Non-pigmented ciliary epithelial cell (primary cell): Measurements from ENCODE around the gene CEP97.

ENCODE experiments used
- DNase-seq: peaks from one replicate; pipeline ENCODE4 v3.0.0-alpha.2; 2010; ENCODE audit warnings: low read depth

The CEP97 gene

GRCh38 chr3:101778385-101779046 lies 54.1 kb downstream of the CEP97 start:
- no peak for DNase-seq

DNA sequence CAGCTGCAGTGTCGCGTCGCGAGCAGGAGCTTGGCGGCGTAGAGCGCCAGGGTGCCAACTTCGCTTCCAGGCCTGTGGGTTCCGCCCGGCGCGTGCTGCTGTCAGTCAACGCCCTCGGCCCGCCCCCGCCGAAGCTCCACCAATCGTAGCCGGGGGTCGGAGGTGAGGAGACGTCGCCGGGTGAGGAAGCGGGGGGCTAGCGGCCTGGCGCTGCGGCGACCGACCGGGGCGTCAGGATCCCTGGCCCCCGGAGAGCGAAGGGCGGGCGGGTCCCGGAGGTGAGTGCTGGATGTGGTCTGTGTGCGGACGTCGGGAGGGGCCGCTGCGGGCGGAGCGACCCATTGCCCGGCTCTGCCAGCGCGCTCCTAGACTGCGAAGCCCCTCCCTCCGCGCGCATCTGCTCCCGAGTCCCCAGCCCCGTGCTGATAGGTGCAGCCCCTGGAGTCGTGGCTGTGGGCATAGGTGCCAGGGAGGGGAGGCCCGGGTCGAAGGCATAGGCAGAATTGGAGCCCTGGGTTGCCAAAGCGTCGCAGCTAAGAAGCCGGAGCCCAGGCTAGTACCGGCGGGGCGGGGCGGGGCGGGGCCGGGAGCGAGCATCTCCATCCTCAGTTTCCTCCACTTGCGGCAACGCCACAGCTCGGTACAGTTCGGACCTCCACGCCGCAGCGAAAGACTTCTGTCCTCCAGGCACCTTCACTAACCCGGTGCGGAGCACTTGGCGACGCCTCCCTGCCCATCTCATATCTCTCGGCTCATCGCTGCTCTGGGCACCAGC lies 54.8 kb downstream of the CEP97 start, which contains the start of gene NXPE3:
NXPE3 (plus strand) TSS at position 165 of the 775 bp plus-strand sequence. CDS start 6,386 bp downstream, outside the sequence.
- no peak for DNase-seq

GRCh38 chr3:101779822-101780381 lies 55.5 kb downstream of the CEP97 start:
- DNase-seq = no peak

DNA sequence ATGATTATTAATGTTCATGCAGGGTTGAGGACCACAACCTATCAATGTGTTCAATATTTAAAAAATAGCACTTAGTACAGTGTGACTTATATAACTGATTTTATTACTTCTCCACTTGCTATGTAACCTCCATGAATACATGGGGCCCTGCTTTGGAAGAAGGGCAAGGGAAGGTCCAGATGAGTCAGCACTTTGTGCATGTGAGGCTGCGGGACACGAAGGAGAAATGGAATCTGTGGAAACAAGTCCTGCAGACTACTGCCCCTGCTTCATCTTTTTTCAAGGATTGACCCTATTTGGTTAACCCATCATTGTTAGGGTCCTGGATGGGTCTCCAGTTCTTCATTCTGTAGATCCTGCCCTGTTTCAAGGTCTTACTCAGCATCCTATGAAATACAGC lies 56.2 kb downstream of the CEP97 start:
- peak; percentile 55 for DNase-seq

DNA sequence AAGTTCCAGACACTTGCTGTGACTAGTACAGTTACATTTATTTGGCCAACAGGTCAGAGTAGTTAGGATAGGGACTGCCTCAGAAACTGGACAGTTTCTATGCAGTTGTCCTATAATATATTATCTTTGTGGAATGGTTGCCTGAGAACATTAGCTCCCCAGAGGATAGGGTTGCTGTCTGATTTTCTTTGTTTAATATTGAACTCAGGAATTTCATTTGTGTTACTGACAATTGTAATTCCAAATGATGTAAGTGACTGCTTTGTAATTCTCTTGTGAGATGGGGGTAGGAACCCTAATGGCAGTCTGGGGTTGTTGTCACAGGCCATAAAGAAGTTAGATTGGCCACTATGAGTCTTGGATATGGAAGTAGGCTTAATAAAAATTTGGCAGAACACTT lies 56.8 kb downstream of the CEP97 start:
- DNase-seq = no peak

DNA sequence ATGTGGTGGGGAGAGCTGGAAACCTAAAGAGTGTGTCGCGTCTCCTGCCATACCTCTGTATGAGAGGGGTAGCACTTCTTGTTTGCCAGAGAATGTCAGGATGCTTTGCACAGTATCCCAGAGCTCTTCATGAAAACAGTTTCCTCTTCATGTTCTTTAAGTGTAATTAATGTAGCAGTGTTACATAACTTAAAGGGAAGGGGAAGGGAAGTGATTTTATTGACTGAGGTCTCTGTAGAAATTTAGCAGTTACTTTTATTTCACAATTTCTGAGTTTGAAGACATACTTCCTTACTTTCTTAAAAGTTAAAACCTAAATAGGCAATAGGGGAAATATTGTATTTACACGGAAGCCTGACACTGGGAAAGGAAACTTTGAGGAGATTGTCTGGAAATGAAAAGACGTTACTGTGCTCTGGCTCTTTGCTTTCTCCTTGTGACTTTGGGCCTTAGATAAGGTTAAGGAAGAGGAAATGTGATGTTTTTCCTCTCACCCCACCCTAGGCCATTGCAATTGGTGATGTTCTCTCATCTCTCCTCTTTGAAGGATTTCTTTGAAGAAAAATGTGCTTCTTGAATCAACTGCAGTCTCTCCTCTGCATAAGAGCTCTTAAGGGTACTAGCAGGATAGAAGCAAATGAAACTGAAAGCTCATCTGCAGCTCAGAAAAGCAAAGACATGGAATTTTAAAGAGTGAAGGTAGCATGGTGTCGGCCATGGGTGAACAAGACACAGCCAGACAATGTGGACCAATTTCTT lies 60.6 kb downstream of the CEP97 start:
- no peak for DNase-seq

DNA sequence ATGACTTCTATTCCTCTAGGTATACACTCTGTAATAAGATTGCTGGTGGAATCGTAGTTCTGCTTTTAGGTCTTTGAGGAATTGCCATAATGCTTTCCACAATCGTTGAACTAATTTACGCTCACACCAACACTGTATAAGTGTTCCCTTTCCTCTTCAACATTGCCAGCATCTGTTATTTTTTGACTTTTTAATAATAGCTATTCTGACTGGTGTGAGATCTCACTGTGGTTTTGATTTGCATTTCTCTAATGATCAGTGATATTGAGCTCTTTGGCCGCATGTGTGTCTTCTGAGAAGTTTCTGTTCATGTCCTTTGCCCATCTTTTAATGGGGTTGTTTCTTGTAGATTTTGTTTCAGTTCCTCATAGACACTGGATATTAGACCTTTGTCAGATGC lies 67.4 kb downstream of the CEP97 start:
- no peak for DNase-seq

DNA sequence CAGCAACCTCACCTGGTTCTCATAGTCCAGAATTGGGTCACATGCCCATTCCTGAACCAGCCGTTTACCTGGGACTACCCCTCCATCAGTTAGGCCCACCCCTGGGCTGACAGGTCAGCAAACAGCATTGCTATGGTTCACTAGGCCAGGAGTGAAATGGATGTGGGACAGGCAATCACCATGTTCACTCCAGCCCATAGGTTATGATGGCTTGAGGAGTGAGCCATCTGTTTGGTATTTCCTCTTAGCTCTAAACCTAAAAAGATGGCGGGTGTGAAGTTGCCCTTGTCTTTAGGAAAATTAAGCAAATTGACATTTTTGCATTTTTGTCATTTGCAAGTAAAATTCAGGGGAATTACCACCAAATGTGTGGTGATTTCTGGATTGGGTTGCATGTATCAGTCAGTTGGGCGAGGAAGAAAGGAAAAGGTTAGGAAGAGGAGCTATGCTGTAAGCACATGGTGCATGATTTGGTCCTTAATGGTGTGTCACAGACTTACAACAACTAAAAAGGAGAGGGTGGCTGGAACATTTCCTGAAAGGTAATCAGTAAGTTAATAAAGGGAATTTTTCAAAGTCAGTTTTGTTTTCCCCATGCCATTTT lies 71.8 kb downstream of the CEP97 start:
- DNase-seq = no peak

DNA sequence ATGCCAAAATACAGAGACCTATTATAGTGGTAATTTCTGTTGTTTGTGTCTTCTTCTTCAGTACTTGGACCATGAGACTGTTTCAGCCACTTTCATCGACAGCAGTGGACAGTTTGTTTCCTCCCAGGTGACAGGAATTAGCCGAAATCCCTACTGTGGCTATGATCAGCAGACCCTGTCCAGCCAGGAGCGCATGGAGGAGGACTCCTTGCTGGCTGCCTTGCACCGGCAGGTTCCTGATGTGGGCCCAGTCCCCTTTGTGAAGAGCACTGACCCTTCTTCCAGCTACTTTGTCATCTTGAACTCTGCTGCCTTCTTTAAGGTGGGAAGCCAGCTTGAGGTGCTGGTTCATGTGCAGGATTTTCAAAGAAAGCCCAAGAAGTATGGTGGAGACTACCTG lies 76.8 kb downstream of the CEP97 start:
- no peak for DNase-seq

GRCh38 chr3:101802179-101802578 lies 77.8 kb downstream of the CEP97 start:
- DNase-seq = no peak

DNA sequence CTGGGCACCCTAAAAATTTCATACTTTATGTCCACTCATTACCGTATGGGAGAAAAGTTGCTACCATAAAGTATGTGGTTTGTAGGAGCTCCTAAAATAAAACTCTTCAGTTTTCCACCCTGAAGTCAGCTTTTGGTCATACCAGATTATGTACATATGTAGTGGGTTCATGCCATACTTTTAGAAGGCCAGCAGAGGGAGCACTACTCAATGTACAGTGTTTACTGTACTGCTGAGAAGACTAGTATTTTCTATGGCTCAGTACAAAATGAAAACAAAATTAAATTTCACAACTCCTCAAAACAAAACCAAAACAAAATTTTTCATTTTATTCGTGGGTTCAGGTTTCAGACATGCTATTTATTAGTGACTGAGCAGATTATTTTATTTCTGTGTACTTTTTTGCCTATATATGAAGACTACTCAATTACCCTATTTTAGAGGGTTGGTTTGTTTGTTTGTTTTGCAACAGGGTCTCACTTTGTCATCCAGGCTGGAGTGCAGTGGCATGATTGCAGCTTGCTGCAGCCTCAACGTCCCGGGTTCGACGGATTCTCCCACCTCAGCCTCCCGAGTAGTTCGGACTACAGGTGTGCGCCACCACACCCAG lies 78.9 kb downstream of the CEP97 start:
- no peak for DNase-seq

- no peak for DNase-seq
Observed at GRCh38 chr3:101803939-101804338, 79.5 kb downstream of the CEP97 start.

DNA sequence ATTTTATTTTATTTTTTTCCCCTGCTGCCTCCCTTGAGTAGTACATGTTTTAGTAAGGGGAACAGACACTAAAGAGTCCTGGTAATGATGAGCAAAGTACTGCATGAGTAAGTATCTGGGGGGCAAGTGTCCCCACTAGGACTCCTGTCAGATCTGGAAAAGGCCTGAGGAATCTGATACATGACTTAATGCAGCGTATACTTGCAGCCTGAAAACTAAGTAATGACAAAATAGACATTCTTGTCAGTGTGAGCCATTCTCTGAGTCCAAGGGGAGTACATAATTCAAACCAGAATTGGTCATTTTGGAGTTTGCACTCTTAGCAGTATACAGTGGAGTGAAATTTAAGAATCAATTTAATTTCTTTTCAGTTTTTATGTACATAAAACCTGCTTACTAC lies 82.1 kb downstream of the CEP97 start:
- no peak for DNase-seq

GRCh38 chr3:101807888-101808287 lies 83.5 kb downstream of the CEP97 start:
- DNase-seq = no peak

DNA sequence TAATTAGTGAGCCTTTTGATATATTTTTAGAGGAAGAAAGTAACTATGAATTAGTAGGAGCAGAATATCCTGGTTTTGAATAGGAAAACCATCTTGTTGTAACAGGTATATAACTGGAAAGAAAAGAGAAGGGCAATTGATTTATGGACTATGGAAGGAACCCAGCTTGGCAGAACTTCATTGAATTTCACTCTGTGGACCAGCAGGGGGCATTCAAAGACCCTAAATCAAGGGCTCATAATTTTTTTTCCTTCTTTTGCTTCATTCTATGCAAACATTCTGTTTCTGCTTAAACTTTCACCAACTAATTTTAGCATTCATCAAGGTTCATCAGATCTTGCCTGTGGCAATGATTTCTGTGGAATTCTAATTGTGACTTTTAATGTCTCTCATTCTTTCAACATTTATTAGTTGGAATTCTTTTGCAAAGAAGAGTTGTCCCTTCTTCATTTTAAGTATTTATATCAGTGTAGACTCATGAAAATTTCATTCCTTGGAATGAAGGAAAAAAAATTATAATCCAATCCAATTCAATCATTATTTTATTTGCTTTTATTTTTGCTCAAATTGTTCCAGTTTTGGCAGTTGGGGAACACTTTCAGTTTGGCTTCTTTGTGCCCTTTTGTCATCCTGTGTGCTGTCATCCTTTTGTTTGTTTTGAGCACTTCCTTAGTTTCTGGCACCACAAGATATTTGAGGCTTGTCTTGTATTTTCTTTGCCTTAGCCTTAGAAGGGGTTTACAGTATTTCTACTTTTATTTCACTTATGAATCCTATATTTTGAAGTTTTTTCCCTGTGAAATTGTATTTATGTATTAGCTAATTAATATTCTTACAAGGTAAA lies 85.0 kb downstream of the CEP97 start:
- DNase-seq = no peak

DNA sequence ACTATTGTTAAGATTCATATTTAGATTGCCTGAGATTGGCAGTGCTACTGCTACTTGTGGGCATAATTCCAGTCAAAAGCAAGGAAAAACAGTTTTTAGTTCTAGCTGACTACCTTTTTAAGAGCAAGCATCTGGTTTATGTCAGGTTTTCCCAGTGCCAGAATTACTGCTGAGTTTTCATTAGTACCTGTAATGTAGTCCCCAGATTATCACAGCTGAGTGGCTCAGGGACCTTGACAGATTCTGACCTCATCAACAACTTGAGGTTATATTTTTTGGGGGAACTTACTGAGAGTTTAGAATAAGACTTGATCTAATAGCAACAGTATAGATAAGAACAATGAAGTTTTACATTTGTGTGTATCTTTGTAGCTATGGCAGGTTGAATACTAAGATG lies 85.6 kb downstream of the CEP97 start:
- no peak for DNase-seq

GRCh38 chr3:101811875-101812274 lies 87.5 kb downstream of the CEP97 start:
- DNase-seq = no peak

DNA sequence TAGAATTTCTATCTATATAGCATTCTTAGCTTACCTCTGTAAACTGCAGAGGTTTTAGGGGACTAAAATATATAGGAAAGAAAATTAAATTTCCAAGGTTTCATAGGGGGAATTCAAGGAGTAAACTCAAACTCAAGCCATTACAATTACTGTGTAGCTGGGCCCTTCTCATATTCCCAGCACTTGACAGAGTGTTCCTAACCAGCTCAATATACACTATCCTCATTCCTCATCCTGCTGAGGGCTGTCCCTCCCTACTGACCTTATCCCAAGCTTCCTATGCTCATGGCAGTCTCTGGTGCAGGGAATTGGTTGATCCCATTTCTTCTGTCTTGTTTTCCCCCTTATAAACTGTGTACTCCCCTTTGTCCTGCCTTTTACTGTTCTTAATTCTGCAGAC lies 88.5 kb downstream of the CEP97 start:
- DNase-seq = no peak

DNA sequence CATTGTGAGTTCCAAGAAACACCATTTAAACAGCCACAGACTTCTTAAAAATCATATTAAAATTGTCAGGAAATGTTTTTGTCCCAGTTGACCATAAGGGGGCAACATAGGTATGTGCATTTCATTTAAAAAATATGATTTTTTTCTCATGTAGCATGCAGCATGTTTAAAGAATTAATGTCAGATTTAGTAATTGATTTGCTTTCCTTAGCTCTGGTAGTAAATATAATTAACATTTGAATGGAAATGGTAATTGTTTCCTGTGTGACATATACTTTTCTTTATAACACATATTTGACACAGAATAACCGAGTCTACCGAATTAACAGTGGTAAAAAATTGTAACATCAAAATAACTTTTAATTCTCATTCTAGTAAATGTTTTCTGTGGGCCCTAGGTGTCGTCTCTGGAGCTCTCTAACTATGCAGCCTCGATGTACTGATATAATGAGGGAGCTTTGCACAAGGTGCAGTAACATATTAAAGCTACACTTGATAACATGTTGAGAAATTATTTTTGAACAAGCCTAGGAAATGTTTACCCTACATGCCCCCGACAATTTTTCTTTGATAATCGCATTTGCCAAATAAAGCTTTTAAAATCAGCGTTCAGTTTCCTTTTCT lies 89.5 kb downstream of the CEP97 start:
- no peak for DNase-seq

DNA sequence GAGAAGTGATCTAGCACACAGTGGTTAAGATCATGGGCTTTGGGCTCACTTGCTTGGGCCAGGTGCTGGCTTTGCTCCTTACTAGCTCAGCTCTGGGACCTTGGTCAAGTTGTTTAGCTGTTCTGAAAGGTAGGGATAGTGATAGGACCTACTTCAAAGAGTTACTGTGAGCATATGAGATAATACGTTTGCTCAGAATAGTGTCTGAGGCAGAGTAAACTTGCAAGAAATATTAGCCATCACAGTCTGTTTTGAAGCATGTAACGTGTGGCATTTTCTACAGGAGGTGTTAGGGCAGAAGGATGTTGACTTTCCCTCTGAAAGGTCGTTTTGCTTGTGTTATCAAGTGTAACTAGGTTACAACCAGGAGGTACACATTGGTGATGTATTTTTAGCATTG lies 90.4 kb downstream of the CEP97 start:
- no peak for DNase-seq
